ENCODE measurements around the gene CD70. TPM values are rescaled to one million over a fixed set of nuclear protein-coding genes. Genes with fewer than 3 reads are reported as not detected.
"Not testable (repeated sequence)": the region's sequence is repeated elsewhere in the genome, so short reads cannot be mapped to it uniquely, and the experiment has no call there.

Gene CD70
- polyA plus RNA-seq, 3 donors = 0.12 TPM; not detected in 2

DNA sequence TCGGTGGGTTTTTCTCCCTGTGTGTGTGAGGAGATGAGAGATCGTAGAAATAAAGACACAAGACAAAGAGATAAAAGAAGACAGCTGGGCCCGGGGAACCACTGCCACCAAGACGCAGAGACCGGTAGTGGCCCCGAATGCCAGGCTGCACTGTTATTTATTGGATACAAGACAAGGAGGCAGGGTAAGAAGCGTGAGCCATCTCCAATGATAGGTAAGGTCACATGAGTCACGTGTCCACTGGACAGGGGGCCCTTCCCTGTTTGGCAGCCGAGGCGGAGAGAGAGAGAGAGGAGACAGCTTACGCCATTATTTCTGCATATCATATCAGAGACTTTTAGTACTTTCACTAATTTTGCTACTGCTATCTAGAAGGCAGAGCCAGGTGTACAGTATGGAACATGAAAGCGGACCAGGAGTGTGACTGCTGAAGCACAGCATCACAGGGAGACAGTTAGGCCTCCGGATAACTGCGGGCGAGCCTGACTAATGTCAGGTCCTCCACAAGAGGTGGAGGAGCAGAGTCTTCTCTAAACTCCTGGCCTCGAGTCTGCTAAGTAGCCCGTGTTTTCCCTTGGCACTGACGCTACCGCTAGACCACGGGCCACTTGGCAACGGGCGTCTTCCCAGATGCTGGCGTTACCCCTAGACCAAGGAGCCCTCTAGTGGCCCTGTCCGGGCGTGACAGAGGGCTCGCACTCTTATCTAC is 42.0 kb upstream of the CD70 start:
- not testable (repeated sequence) for H3K4me1 Mint-ChIP-seq; H2AFZ ChIP-seq (ENCODE audit: insufficient read depth, low read depth, low read length, poor library complexity, severe bottlenecking); H3K79me2 ChIP-seq (ENCODE audit: insufficient read depth, low read length); H3K27ac Mint-ChIP-seq; H3K27ac ChIP-seq (ENCODE audit: low read depth in 1 of 2, low read length in 2 of 2); H3K27me3 ChIP-seq (ENCODE audit: control insufficient read depth in 2 of 2, insufficient read depth in 2 of 2, low read length in 2 of 2); H3K9ac ChIP-seq (ENCODE audit: insufficient read depth, low read length, poor library complexity, severe bottlenecking); H3K4me2 ChIP-seq (replicated peaks; ENCODE audit: extremely low read depth, low read length, poor library complexity, severe bottlenecking); H4K20me1 ChIP-seq (ENCODE audit: insufficient read depth, low read length); H3K9me3 Mint-ChIP-seq; H3K9me3 ChIP-seq (replicated peaks in 1 of 2; ENCODE audit: control insufficient read depth in 1 of 2, insufficient read depth in 1 of 2, low read length in 2 of 2); H3K4me3 ChIP-seq (replicated peaks in 1 of 3; ENCODE audit: low read depth in 2 of 3, low read length in 3 of 3); H3K36me3 ChIP-seq (replicated peaks in 1 of 2; ENCODE audit: control insufficient read depth in 1 of 2, insufficient read depth in 2 of 2, low read length in 2 of 2); H3K4me1 ChIP-seq (ENCODE audit: control insufficient read depth in 1 of 2, insufficient read depth in 2 of 2, low read length in 2 of 2); H3K36me3 Mint-ChIP-seq; H3K4me3 Mint-ChIP-seq
- peak; percentile 66 to 79 (median 78) for DNase-seq
- peaks cover 23 to 66% (median 45%) of the 10 kb centered on the region in 3 donors for H3K27me3 Mint-ChIP-seq (ENCODE audit: low read depth in 3 of 3)
- TF ChIP-seq, protein P1, sequence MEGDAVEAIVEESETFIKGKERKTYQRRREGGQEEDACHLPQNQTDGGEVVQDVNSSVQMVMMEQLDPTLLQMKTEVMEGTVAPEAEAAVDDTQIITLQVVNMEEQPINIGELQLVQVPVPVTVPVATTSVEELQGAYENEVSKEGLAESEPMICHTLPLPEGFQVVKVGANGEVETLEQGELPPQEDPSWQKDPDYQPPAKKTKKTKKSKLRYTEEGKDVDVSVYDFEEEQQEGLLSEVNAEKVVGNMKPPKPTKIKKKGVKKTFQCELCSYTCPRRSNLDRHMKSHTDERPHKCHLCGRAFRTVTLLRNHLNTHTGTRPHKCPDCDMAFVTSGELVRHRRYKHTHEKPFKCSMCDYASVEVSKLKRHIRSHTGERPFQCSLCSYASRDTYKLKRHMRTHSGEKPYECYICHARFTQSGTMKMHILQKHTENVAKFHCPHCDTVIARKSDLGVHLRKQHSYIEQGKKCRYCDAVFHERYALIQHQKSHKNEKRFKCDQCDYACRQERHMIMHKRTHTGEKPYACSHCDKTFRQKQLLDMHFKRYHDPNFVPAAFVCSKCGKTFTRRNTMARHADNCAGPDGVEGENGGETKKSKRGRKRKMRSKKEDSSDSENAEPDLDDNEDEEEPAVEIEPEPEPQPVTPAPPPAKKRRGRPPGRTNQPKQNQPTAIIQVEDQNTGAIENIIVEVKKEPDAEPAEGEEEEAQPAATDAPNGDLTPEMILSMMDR (IDR thresholded peaks at IDR 0.05) = peak; percentile 89
- 49% methylated on average over 15 of the region's 26 CpGs for WGBS (ENCODE audit: insufficient coverage)
- intact Hi-C loops (cut with micrococcal nuclease) = loop anchor here (2.0 to 10.0 kb wide), 3 partner anchors 79 to 232 kb away; no protein-coding TSS in a partner anchor

DNA sequence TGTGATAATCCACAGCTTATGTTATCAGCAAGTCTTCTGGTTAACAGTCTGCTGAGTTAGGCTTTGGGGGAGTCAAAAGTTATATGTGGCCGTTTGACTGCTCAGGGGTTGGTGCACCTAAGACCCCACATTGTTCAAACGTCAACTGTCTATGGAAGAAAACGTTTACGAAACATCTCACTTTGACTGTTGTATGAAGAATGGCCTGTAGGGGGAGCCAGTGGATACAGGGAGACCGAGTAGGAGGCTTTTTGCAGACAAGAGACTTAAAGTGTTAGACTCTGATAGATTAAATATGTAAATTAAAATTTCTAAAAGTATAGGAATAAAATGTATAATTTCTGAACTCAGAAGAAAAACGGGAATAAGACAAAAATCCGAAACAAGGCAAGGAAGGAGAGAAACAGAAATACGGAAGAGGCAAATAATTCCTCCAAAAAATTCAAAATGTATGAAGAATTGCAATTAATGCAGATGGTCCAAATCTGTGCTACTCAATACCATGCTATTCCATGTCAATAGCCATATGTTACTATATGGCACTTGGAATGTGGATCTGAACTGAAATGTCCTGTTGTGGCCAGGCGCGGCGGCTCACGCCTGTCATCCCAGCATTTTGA is 41.2 kb upstream of the CD70 start:
- Histone ChIP-seq H3K27ac (ENCODE audit: low read depth in 1 of 2, low read length in 2 of 2) (no peak overlapping the region), H2AFZ (ENCODE audit: insufficient read depth, low read depth, low read length, poor library complexity, severe bottlenecking) (no peak overlapping the region), H3K9ac (ENCODE audit: insufficient read depth, low read length, poor library complexity, severe bottlenecking) (no peak overlapping the region), H3K4me3 (replicated peaks in 1 of 3; ENCODE audit: low read depth in 2 of 3, low read length in 3 of 3) (no peak overlapping the region), H3K79me2 (ENCODE audit: insufficient read depth, low read length) (no peaks in the 10 kb centered on the region), H3K9me3 (replicated peaks in 1 of 2; ENCODE audit: control insufficient read depth in 1 of 2, insufficient read depth in 1 of 2, low read length in 2 of 2) (peaks cover under 1 to 4% of the 10 kb centered on the region in 2 donors), H3K4me1 (ENCODE audit: control insufficient read depth in 1 of 2, insufficient read depth in 2 of 2, low read length in 2 of 2) (no peaks in the 10 kb centered on the region), H3K36me3 (replicated peaks in 1 of 2; ENCODE audit: control insufficient read depth in 1 of 2, insufficient read depth in 2 of 2, low read length in 2 of 2) (no peaks in the 10 kb centered on the region), H3K4me2 (replicated peaks; ENCODE audit: extremely low read depth, low read length, poor library complexity, severe bottlenecking) (no peak overlapping the region), H3K27me3 (ENCODE audit: control insufficient read depth in 2 of 2, insufficient read depth in 2 of 2, low read length in 2 of 2) (peaks cover 2 to 6% of the 10 kb centered on the region in 2 donors), H4K20me1 (ENCODE audit: insufficient read depth, low read length) (no peaks in the 10 kb centered on the region)
- Mint-ChIP-seq H3K27ac (no peak overlapping the region), H3K36me3 (no peaks in the 10 kb centered on the region), H3K9me3 (peaks cover 4 to 9% (median 6%) of the 10 kb centered on the region in 7 donors), H3K27me3 (ENCODE audit: low read depth in 3 of 3) (peaks cover 25 to 64% (median 46%) of the 10 kb centered on the region in 3 donors), H3K4me3 (no peak overlapping the region), H3K4me1 (peaks cover 5% of the 10 kb centered on the region)
- intact Hi-C loops (cut with micrococcal nuclease) = loop anchor here (2.0 to 10.0 kb wide), 3 partner anchors 80 to 233 kb away; no protein-coding TSS in a partner anchor
- WGBS (ENCODE audit: insufficient coverage) = 80% methylated on average over 5 of the region's 12 CpGs
- TF ChIP-seq, protein P1 (IDR thresholded peaks at IDR 0.05) = peak; percentile 87
- DNase-seq = peak; percentile 63 to 74 (median 70)
